ENCODE results near the gene SFXN3. TPM values are rescaled to one million over a fixed set of nuclear protein-coding genes. Genes with fewer than 3 reads are reported as not detected.

SFXN3 gene
- total RNA-seq, 1 experiment from 2014 or later, result 5.6 TPM

GRCh38 chr10:101063548-101064414, 32.7 kb downstream of the SFXN3 start:
- peaks cover 44% of the 10 kb centered on the region for H3K4me1 Mint-ChIP-seq
- CTCF ChIA-PET, result interaction anchor here (0.6 to 15.0 kb wide), 16 partner anchors 10 to 77 kb away, joined by 3 to 405 read pairs (median 6); partner anchors contain the start of genes LZTS2, PDZD7 and SFXN3
- peak overlapping the region; percentile 42; the same call in 1 of the 2 replicates for H3K27ac Mint-ChIP-seq
- H3K36me3 Mint-ChIP-seq, result no peaks in the 10 kb centered on the region
- POLR2A ChIA-PET, result interaction anchor here (1.3 to 1.4 kb wide), 2 partner anchors 17 to 76 kb away, joined by 3 to 4 read pairs; no protein-coding TSS in a partner anchor
- peak overlapping the region; percentile 80 for H3K4me3 Mint-ChIP-seq
- DNase-seq (ENCODE audit: low spot score) (peak; percentile 58), ATAC-seq (no peak)
- peaks cover 63% of the 10 kb centered on the region for H3K27me3 Mint-ChIP-seq (ENCODE audit: low read depth)
- H3K9me3 Mint-ChIP-seq, result no peaks in the 10 kb centered on the region
- TF ChIP-seq FOXP1 (CRISPR knock-in tag; IDR thresholded peaks at IDR 0.05; ENCODE audit: borderline replicate concordance) (no peak), PREB (CRISPR knock-in tag; IDR thresholded peaks at IDR 0.05; ENCODE audit: borderline replicate concordance) (no peak), TEAD4 (CRISPR knock-in tag; IDR thresholded peaks at IDR 0.05) (no peak), ZNF281 (CRISPR knock-in tag; IDR thresholded peaks at IDR 0.05) (no peak), SP1 (CRISPR knock-in tag; conservative IDR thresholded peaks at IDR 0.05) (no peak), AR (CRISPR knock-in tag; IDR thresholded peaks at IDR 0.05) (no peak), CBFB (CRISPR knock-in tag; IDR thresholded peaks at IDR 0.05; ENCODE audit: low read depth) (no peak), E2F1 (CRISPR knock-in tag; IDR thresholded peaks at IDR 0.05) (no peak), ZNF512 (CRISPR knock-in tag; IDR thresholded peaks at IDR 0.05; ENCODE audit: borderline replicate concordance) (no peak)

GRCh38 chr10:101064415-101065030, 33.5 kb downstream of the SFXN3 start:
- CTCF ChIA-PET, result interaction anchor here (1.2 to 15.0 kb wide), 6 partner anchors 10 to 76 kb away, joined by 5 to 405 read pairs (median 70); no protein-coding TSS in a partner anchor

More at GRCh38 chr10:101064415-101065030, 33.5 kb downstream of the SFXN3 start:
- Mint-ChIP-seq H3K4me1 (peaks cover 40% of the 10 kb centered on the region), H3K27me3 (ENCODE audit: low read depth) (peaks cover 63% of the 10 kb centered on the region), H3K27ac (no peak overlapping the region), H3K36me3 (no peaks in the 10 kb centered on the region), H3K9me3 (no peaks in the 10 kb centered on the region), H3K4me3 (peak overlapping the region; percentile 80; the same call in 1 of the 2 replicates)
- TF ChIP-seq TCF7 (CRISPR knock-in tag; IDR thresholded peaks at IDR 0.05; ENCODE audit: low read depth) (no peak), GRHL2 (CRISPR knock-in tag; IDR thresholded peaks at IDR 0.05; ENCODE audit: insufficient replicate concordance, severe bottlenecking) (no peak), KAT7 (CRISPR knock-in tag; IDR thresholded peaks at IDR 0.05; ENCODE audit: borderline replicate concordance) (no peak), ZNF263 (CRISPR knock-in tag; IDR thresholded peaks at IDR 0.05; ENCODE audit: low read depth) (no peak), ZNF121 (CRISPR knock-in tag; IDR thresholded peaks at IDR 0.05) (no peak)
- no peak for ATAC-seq
- DNase-seq (ENCODE audit: low spot score), result no peak
- POLR2A ChIA-PET, result interaction anchor here (0.6 kb wide), 1 partner anchor 209 kb away, joined by 4 read pairs; no protein-coding TSS in a partner anchor

Measured in WTC11 (cell line).